HFFc6 (cell line): ENCODE data around the gene UQCRC1. TPM values are rescaled to one million over a fixed set of nuclear protein-coding genes. Genes with fewer than 3 reads are reported as not detected.

ENCODE experiments used
- DNase-seq: peaks from one replicate; pipeline ENCODE4 v3.0.0-alpha.2; 2018
- H3K27ac Mint-ChIP-seq: 2 replicates; pipeline ENCODE4 v1.8.0; 2020; ENCODE audit warnings: mild to moderate bottlenecking, mixed read lengths
- H3K27me3 Mint-ChIP-seq: 2 replicates; pipeline ENCODE4 v1.8.0; 2021; ENCODE audit warnings: mild to moderate bottlenecking, moderate library complexity, mixed read lengths; ENCODE audit not compliant: insufficient read depth
- H3K36me3 Mint-ChIP-seq: 2 replicates; pipeline ENCODE4 v1.8.0; 2021; ENCODE audit warnings: low read depth, mixed read lengths
- H3K4me1 Mint-ChIP-seq: 2 replicates; pipeline ENCODE4 v1.8.0; 2020; ENCODE audit warnings: low read depth, mixed read lengths
- H3K4me3 Mint-ChIP-seq: 2 replicates; pipeline ENCODE4 v1.8.0; 2020; ENCODE audit warnings: mild to moderate bottlenecking, moderate library complexity, mixed read lengths
- H3K9me3 Mint-ChIP-seq: 2 replicates; pipeline ENCODE4 v1.8.0; 2020; ENCODE audit warnings: mild to moderate bottlenecking, mixed read lengths
- total RNA-seq, 6 experiments: library from RNA; stranded (reverse); fragmentation: NEBNext Ultra II Directional; extraction: Animal tissue kit (Norgen Biotek cat#: 25700); gene quantifications; 2 replicates in 1 of 6; 3 replicates in 5 of 6; pipeline ENCODE4 v1.2.3, GENCODE V29; 2021
- TF ChIP-seq, protein P1 (sequence below): fragments of 200-600 bp; sonication (generic); IDR thresholded peaks from 2 replicates; pipeline ENCODE4 v1.5.0; 2021; ENCODE audit warnings: antibody characterized with exemption, mild to moderate bottlenecking

UQCRC1 gene
- total RNA-seq, 6 experiments from 2014 or later = 254 to 322 (median 276) TPM

GRCh38 chr3:48562367-48563095 lies 46.9 kb downstream of the UQCRC1 start:
- Mint-ChIP-seq H3K27me3 (peaks cover 13% of the 10 kb centered on the region), H3K36me3 (peaks cover 16% of the 10 kb centered on the region), H3K4me3 (no peak overlapping the region), H3K4me1 (peaks cover 88% of the 10 kb centered on the region), H3K27ac (peak overlapping the region; percentile 97), H3K9me3 (no peaks in the 10 kb centered on the region; the same call in 1 of the 2 replicates)
- DNase-seq = no peak
- TF ChIP-seq, protein P1, sequence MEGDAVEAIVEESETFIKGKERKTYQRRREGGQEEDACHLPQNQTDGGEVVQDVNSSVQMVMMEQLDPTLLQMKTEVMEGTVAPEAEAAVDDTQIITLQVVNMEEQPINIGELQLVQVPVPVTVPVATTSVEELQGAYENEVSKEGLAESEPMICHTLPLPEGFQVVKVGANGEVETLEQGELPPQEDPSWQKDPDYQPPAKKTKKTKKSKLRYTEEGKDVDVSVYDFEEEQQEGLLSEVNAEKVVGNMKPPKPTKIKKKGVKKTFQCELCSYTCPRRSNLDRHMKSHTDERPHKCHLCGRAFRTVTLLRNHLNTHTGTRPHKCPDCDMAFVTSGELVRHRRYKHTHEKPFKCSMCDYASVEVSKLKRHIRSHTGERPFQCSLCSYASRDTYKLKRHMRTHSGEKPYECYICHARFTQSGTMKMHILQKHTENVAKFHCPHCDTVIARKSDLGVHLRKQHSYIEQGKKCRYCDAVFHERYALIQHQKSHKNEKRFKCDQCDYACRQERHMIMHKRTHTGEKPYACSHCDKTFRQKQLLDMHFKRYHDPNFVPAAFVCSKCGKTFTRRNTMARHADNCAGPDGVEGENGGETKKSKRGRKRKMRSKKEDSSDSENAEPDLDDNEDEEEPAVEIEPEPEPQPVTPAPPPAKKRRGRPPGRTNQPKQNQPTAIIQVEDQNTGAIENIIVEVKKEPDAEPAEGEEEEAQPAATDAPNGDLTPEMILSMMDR = no peak

DNA sequence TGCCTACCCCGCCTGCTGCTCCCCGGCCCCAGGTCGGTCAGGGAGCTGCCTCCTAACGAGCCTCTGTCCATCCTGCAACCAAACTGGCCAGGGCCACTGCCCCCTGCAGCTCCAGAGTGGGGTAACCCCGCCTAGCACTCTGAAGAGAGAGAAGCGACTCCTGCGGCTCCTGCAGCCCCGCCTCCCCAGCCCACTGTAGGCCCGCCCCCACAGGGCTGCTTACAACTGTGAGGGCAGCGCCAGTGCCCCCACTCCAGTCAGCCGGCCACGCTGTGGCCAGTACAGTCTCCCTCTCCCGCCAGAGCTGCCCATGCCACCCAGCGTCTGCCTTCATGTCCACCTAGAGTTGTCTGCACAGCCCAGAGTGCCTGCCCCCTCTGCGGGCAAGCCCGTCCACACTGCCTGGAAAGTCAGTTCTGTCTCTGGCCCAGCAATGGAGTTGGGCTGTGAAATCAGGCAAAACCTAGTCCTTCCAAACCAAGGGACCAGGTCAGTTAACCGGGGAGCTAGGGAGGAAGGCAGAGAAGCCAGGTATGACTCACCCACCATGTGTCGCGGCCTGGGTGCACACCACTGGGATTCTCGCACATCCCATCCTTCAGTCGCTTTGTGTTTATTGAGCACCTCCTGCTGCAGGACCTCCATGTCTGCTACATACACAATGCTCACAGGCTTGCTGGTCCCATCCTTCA lies 48.3 kb downstream of the UQCRC1 start:
- Mint-ChIP-seq H3K36me3 (peaks cover 11% of the 10 kb centered on the region; the same call in 1 of the 2 replicates), H3K9me3 (no peaks in the 10 kb centered on the region; the same call in 1 of the 2 replicates), H3K4me1 (peaks cover 75% of the 10 kb centered on the region), H3K4me3 (peak overlapping the region; percentile 62), H3K27me3 (peaks cover 13% of the 10 kb centered on the region), H3K27ac (peak overlapping the region; percentile 95)
- DNase-seq = peak; percentile 55
- TF ChIP-seq, protein P1 = peak; percentile 60

- peaks cover 11% of the 10 kb centered on the region; the same call in 1 of the 2 replicates for H3K36me3 Mint-ChIP-seq
- peak overlapping the region; percentile 62 for H3K4me3 Mint-ChIP-seq
- TF ChIP-seq, protein P1 = no peak
- peaks cover 74% of the 10 kb centered on the region for H3K4me1 Mint-ChIP-seq
- no peak for DNase-seq
- no peaks in the 10 kb centered on the region; the same call in 1 of the 2 replicates for H3K9me3 Mint-ChIP-seq
- peaks cover 13% of the 10 kb centered on the region for H3K27me3 Mint-ChIP-seq
- H3K27ac Mint-ChIP-seq = peak overlapping the region; percentile 95
These were observed 48.8 kb downstream of the UQCRC1 start for GRCh38 chr3:48560648-48561018.

DNA sequence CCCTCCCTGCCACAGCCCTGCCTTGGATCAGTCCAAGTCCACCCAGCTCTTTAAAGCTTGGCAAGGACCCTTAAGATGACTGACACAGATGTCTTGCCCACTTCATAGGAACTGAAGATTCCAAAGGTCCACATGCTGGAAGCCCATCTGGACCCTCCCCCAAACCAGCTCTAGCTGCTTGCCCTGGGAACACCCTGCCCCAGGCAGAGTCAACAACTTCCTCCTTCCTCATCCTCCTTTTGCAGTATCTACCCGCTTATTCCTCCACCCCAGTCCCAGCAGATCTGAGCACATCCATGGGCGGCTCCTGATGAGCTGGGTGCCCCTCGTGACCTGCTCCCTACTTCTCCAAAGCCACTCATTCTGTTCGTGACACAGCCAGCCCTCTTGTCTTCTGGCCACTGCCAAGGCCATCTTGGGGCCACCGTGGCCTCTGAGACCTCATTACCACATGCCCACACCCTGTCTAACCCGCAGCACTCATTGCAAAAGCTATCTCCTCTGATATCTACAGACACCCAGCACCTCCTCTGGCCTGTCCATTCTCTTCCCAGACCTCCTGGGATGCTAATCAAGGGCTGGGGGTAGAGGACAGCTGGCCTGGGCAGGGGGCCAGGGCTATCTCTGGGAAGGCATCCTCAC lies 50.8 kb downstream of the UQCRC1 start:
- H3K4me1 Mint-ChIP-seq = peaks cover 63% of the 10 kb centered on the region
- peaks cover 10% of the 10 kb centered on the region for H3K27me3 Mint-ChIP-seq
- no peak for DNase-seq
- TF ChIP-seq, protein P1 = peak; percentile 59; the same call in 1 of the 2 replicates
- no peaks in the 10 kb centered on the region; the same call in 1 of the 2 replicates for H3K9me3 Mint-ChIP-seq
- peaks cover 4% of the 10 kb centered on the region; the same call in 1 of the 2 replicates for H3K36me3 Mint-ChIP-seq
- H3K4me3 Mint-ChIP-seq = no peak overlapping the region
- peak overlapping the region; percentile 95 for H3K27ac Mint-ChIP-seq

GRCh38 chr3:48556796-48557626 lies 52.4 kb downstream of the UQCRC1 start, which contains the start of gene PFKFB4:
TSS of gene PFKFB4 (minus strand) at chr3:48556803. CDS start at chr3:48556777, 26 bp downstream.
- peaks cover 54% of the 10 kb centered on the region for H3K4me1 Mint-ChIP-seq
- peak; percentile 99 for DNase-seq
- H3K27ac Mint-ChIP-seq = peak within 1 kb of the TSS; percentile 69
- no peaks in the 10 kb centered on the region; the same call in 1 of the 2 replicates for H3K9me3 Mint-ChIP-seq
- H3K27me3 Mint-ChIP-seq = peaks cover 10% of the 10 kb centered on the region
- H3K4me3 Mint-ChIP-seq = peak within 1 kb of the TSS; percentile 84
- H3K36me3 Mint-ChIP-seq = peaks cover 4% of the 10 kb centered on the region; the same call in 1 of the 2 replicates
- TF ChIP-seq, protein P1 = peak; percentile 49
